Activated CD4-positive, alpha-beta T cell treated with anti-CD3 and anti-CD28 coated beads, Interleukin-2, amount 10 ng/mL, durations not matched to agents 24 days and 14 days (primary cell): ENCODE measurements around the gene PCDHB13. TPM values are rescaled to one million over a fixed set of nuclear protein-coding genes. Genes with fewer than 3 reads are reported as not detected.
"Not testable (repeated sequence)": the region's sequence is repeated elsewhere in the genome, so short reads cannot be mapped to it uniquely, and the experiment has no call there.

Experiments
- DNase-seq: peaks from one replicate; pipeline ENCODE4 v3.0.0; 2022
- H3K27ac Mint-ChIP-seq: one replicate; pipeline ENCODE4 v1.8.0; 2022; ENCODE audit warnings: mild to moderate bottlenecking, mixed read lengths
- H3K27me3 Mint-ChIP-seq: one replicate; pipeline ENCODE4 v1.8.0; 2022; ENCODE audit warnings: mixed read lengths
- H3K36me3 Mint-ChIP-seq: one replicate; pipeline ENCODE4 v1.8.0; 2022; ENCODE audit warnings: low read depth, mild to moderate bottlenecking, mixed read lengths
- H3K4me1 Mint-ChIP-seq: one replicate; pipeline ENCODE4 v1.8.0; 2021; ENCODE audit warnings: mixed read lengths
- H3K4me3 Mint-ChIP-seq: one replicate; pipeline ENCODE4 v1.8.0; 2022; ENCODE audit warnings: mild to moderate bottlenecking, moderate library complexity, mixed read lengths
- H3K9me3 Mint-ChIP-seq: one replicate; pipeline ENCODE4 v1.8.0; 2021; ENCODE audit warnings: mixed read lengths
- intact Hi-C: fragments of 100-400 bp; cut with micrococcal nuclease; formaldehyde crosslinking; loops from one replicate; pipeline ENCODE4 v1.15.1; 2023
- total RNA-seq: library from RNA; stranded (reverse); gene quantifications from 2 replicates; pipeline ENCODE4 v1.2.3, GENCODE V29; 2022

The PCDHB13 gene
- total RNA-seq, 1 donor from 2014 or later, result 0.05 TPM

- intact Hi-C loops, result no loop called here
- Mint-ChIP-seq H3K36me3 (no peaks in the 10 kb centered on the region), H3K27ac (no peak within 1 kb of the TSS), H3K27me3 (no peaks in the 10 kb centered on the region), H3K4me3 (no peak within 1 kb of the TSS), H3K4me1 (no peaks in the 10 kb centered on the region), H3K9me3 (peaks cover 5% of the 10 kb centered on the region)
- DNase-seq, result no peak
Measured at GRCh38 chr5:141223112-141223783, 9.5 kb downstream of the PCDHB13 start, which contains the start of gene PCDHB14. Gene PCDHB14, plus strand, starts transcription at chr5:141223343. Its CDS starts 163 bp downstream, at chr5:141223506.

DNA sequence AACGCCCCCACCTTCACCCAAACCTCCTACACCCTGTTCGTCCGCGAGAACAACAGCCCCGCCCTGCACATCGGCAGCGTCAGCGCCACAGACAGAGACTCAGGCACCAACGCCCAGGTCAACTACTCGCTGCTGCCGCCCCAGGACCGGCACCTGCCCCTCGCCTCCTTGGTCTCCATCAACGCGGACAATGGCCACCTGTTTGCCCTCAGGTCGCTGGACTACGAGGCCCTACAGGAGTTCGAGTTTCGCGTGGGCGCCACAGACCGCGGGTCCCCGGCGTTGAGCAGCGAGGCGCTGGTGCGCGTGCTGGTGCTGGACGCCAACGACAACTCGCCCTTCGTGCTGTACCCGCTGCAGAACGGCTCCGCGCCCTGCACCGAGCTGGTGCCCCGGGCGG is 11.1 kb downstream of the PCDHB13 start:
- intact Hi-C loops, H3K4me3 Mint-ChIP-seq, DNase-seq, H3K4me1 Mint-ChIP-seq, H3K9me3 Mint-ChIP-seq, H3K36me3 Mint-ChIP-seq, H3K27ac Mint-ChIP-seq, H3K27me3 Mint-ChIP-seq: not testable (repeated sequence)

GRCh38 chr5:141225421-141225820 is 11.7 kb downstream of the PCDHB13 start:
- DNase-seq, H3K4me3 Mint-ChIP-seq, H3K36me3 Mint-ChIP-seq, intact Hi-C loops, H3K9me3 Mint-ChIP-seq, H3K27me3 Mint-ChIP-seq, H3K4me1 Mint-ChIP-seq, H3K27ac Mint-ChIP-seq: not testable (repeated sequence)

DNA sequence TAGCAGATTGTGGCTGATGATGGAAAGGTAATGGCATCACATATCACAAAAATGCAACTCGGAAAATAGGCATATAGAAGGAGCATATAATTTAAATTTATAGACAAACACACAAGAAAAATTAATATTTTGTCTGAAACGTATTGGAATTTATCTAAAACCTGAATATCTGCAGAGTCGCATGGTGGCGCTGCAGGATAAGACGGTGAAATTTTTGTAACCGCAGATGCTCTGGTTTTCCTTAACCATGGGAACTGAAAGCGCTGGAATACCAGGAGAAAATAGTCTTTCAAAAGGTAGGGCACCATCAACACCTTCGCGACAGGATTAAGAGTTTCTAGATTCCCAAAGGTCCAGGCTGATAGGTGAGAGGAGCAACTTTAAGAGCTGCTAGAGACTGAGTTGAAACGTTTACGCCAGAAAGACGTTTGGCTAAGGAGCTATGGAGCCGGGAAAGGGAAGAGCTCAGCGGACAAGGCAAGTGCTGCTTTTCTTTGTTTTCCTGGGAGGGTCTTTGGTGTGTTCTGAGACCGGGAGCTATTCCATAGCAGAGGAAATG is 20.5 kb downstream of the PCDHB13 start:
- DNase-seq, result no peak
- Mint-ChIP-seq H3K27me3 (peaks cover 3% of the 10 kb centered on the region), H3K4me1 (no peaks in the 10 kb centered on the region), H3K27ac (no peak overlapping the region), H3K4me3 (no peak overlapping the region), H3K36me3 (no peaks in the 10 kb centered on the region), H3K9me3 (peaks cover 14% of the 10 kb centered on the region)
- intact Hi-C loops, result no loop called here

- H3K36me3 Mint-ChIP-seq, H3K4me3 Mint-ChIP-seq, H3K27me3 Mint-ChIP-seq, H3K4me1 Mint-ChIP-seq, intact Hi-C loops, DNase-seq, H3K27ac Mint-ChIP-seq: not testable (repeated sequence)
- peaks cover 19% of the 10 kb centered on the region for H3K9me3 Mint-ChIP-seq
Measured at GRCh38 chr5:141235922-141236321, 22.2 kb downstream of the PCDHB13 start.

GRCh38 chr5:141236516-141237313 is 23.0 kb downstream of the PCDHB13 start:
- H3K36me3 Mint-ChIP-seq, result no peaks in the 10 kb centered on the region
- intact Hi-C loops, result no loop called here
- H3K4me1 Mint-ChIP-seq, result no peaks in the 10 kb centered on the region
- H3K9me3 Mint-ChIP-seq, result peaks cover 19% of the 10 kb centered on the region
- H3K27me3 Mint-ChIP-seq, result peaks cover 3% of the 10 kb centered on the region
- peak overlapping the region; percentile 44 for H3K27ac Mint-ChIP-seq
- DNase-seq, result no peak
- no peak overlapping the region for H3K4me3 Mint-ChIP-seq

DNA sequence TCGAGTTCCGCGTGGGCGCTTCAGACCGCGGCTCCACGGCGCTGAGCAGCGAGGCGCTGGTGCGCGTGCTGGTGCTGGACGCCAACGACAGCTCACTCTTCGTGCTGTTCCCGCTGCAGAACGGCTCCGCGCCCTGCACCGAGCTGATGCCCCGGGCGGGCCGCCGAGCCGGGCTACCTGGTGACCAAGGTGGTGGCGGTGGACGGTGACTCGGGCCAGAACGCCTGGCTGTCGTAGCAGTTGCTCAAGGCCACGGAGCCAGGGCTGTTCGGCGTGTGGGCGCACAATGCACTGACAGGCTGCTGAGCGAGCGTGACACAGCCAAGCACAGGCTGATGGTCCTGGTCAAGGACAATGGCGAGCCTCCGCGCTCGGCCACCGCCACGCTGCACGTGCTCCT is 27.8 kb downstream of the PCDHB13 start:
- Mint-ChIP-seq H3K27me3 (peaks cover 1% of the 10 kb centered on the region), H3K4me3 (no peak overlapping the region), H3K27ac (no peak overlapping the region), H3K4me1 (no peaks in the 10 kb centered on the region), H3K9me3 (peaks cover 19% of the 10 kb centered on the region), H3K36me3 (peaks cover 1% of the 10 kb centered on the region)
- DNase-seq, result no peak
- intact Hi-C loops, result loop anchor here (10.0 kb wide), 1 partner anchor 93 kb away; the partner anchor contains the start of genes PCDHGA1 and PCDHGA2

DNA sequence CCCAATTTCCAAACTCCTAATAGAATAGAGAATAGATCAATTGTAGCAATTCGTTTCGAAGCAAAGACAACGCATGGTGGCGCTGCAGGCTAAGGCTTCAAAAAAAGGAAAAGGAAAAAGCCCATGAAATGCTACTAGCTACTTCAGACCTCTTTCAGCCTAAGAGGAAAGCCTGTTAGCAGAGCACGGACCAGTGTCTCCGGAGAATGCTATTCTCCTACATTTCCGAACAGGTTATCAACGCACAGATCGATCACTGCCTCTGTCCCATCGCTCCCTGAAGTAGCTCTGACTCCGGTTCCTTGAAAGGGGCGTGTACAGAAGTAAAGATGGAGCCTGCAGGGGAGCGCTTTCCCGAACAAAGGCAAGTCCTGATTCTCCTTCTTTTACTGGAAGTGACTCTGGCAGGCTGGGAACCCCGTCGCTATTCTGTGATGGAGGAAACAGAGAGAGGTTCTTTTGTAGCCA is 31.6 kb downstream of the PCDHB13 start, which contains the start of gene PCDHB15:
TSS of gene PCDHB15 (plus strand) at position 146 of the 468 bp plus-strand sequence. CDS start at position 330, 184 bp downstream.
- Mint-ChIP-seq H3K27me3 (no peaks in the 10 kb centered on the region), H3K27ac (no peak within 1 kb of the TSS), H3K4me1 (no peaks in the 10 kb centered on the region), H3K36me3 (peaks cover 1% of the 10 kb centered on the region), H3K9me3 (peaks cover 19% of the 10 kb centered on the region), H3K4me3 (no peak within 1 kb of the TSS)
- DNase-seq, result peak; percentile 64
- intact Hi-C loops, result loop anchor here (10.0 kb wide), 1 partner anchor 90 kb away; the partner anchor contains the start of genes PCDHGA1 and PCDHGA2

DNA sequence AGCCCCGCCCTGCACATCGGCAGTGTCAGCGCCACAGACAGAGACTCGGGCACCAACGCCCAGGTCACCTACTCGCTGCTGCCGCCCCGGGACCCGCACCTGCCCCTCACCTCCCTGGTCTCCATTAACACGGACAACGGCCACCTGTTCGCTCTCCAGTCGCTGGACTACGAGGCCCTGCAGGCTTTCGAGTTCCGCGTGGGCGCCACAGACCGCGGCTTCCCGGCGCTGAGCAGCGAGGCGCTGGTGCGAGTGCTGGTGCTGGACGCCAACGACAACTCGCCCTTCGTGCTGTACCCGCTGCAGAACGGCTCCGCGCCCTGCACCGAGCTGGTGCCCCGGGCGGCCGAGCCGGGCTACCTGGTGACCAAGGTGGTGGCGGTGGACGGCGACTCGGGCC is 33.3 kb downstream of the PCDHB13 start:
- not testable (repeated sequence) for H3K27me3 Mint-ChIP-seq, DNase-seq, H3K27ac Mint-ChIP-seq, H3K4me3 Mint-ChIP-seq, H3K4me1 Mint-ChIP-seq, H3K36me3 Mint-ChIP-seq
- intact Hi-C loops, result loop anchor here (10.0 kb wide), 1 partner anchor 88 kb away; the partner anchor contains the start of genes PCDHGA1 and PCDHGA2
- peaks cover 17% of the 10 kb centered on the region for H3K9me3 Mint-ChIP-seq

DNA sequence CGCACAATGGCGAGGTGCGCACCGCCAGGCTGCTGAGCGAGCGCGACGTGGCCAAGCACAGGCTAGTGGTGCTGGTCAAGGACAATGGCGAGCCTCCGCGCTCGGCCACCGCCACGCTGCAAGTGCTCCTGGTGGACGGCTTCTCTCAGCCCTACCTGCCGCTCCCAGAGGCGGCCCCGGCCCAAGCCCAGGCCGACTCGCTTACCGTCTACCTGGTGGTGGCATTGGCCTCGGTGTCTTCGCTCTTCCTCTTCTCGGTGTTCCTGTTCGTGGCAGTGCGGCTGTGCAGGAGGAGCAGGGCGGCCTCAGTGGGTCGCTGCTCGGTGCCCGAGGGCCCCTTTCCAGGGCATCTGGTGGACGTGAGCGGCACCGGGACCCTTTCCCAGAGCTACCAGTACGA is 33.7 kb downstream of the PCDHB13 start:
- intact Hi-C loops, result loop anchor here (10.0 kb wide), 1 partner anchor 87 kb away; the partner anchor contains the start of genes PCDHGA1 and PCDHGA2
- not testable (repeated sequence) for H3K27me3 Mint-ChIP-seq, H3K36me3 Mint-ChIP-seq, H3K27ac Mint-ChIP-seq, H3K4me1 Mint-ChIP-seq, H3K4me3 Mint-ChIP-seq, DNase-seq
- peaks cover 16% of the 10 kb centered on the region for H3K9me3 Mint-ChIP-seq

DNA sequence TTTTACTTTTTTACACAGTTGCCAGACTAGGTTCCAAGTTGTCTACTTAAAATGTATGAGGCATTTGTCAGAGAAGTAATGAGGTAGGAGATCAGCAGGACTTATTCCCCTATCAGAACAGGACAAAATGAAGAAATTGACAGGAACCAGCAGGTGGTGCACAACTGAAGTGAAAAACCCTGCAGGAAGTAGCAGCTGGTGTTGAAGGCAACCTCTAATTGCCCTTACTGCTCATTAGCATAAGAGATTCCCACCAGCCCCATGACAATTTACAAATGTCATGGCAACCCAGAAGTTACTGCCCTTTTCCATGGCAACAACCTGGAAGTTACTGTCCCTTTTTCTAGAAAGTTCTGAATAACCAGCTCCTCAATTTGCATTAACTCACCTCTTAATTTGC is 36.9 kb downstream of the PCDHB13 start:
- Mint-ChIP-seq H3K4me1 (no peaks in the 10 kb centered on the region), H3K9me3 (peaks cover 22% of the 10 kb centered on the region), H3K4me3 (no peak overlapping the region), H3K36me3 (no peaks in the 10 kb centered on the region), H3K27ac (no peak overlapping the region), H3K27me3 (no peaks in the 10 kb centered on the region)
- DNase-seq, result no peak
- intact Hi-C loops, result no loop called here

GRCh38 chr5:141258464-141258863 is 44.7 kb downstream of the PCDHB13 start:
- H3K4me1 Mint-ChIP-seq, result no peaks in the 10 kb centered on the region
- no peak for DNase-seq
- no peaks in the 10 kb centered on the region for H3K36me3 Mint-ChIP-seq
- no peak overlapping the region for H3K27ac Mint-ChIP-seq
- H3K27me3 Mint-ChIP-seq, result no peaks in the 10 kb centered on the region
- no peak overlapping the region for H3K4me3 Mint-ChIP-seq
- intact Hi-C loops, result no loop called here
- H3K9me3 Mint-ChIP-seq, result peaks cover 19% of the 10 kb centered on the region

GRCh38 chr5:141258948-141259347 is 45.2 kb downstream of the PCDHB13 start:
- DNase-seq, result no peak
- Mint-ChIP-seq H3K36me3 (no peaks in the 10 kb centered on the region), H3K27me3 (no peaks in the 10 kb centered on the region), H3K4me1 (no peaks in the 10 kb centered on the region), H3K9me3 (peaks cover 20% of the 10 kb centered on the region), H3K27ac (no peak overlapping the region), H3K4me3 (no peak overlapping the region)
- intact Hi-C loops, result no loop called here
